Measurements from ENCODE around the gene FEM1C. TPM values are rescaled to one million over a fixed set of nuclear protein-coding genes. Genes with fewer than 3 reads are reported as not detected.

FEM1C gene
- total and polyA plus RNA-seq, 2 of the 4 experiments (the other 2 are of a cell fraction) = 6.3 to 21.5 TPM

DNA sequence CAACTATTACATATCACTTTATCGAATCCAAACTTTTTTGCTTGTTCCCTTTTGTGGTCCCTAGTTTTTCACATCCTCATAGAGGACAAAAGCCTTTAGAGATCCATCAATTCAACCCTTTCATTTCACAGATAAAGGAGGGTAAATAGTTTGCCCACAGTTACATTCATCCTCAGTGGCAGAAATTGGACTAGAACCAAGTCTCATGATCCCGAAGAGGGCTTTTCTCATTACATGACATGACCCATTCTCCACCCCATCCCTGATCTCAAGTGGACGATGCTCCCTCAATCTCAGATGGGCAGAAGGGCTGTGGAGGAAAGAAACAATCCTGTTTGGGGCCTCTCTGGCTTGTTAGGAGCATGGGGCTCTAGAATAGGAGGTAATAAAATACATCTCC lies 34.6 kb upstream of the FEM1C start:
- 0 out of 2 replicates have a peak, but pooled peaks cover 2% of the 10 kb centered on the region for H3K36me3 ChIP-seq (ENCODE audit: control insufficient read depth, insufficient read depth, low read length)
- H2BK5ac ChIP-seq (ENCODE audit: low read depth, low read length, poor library complexity, severe bottlenecking) = no peak overlapping the region
- TF ChIP-seq CHD1 (IDR thresholded peaks at IDR 0.05; ENCODE audit: low read depth, low read length) = no peak
- intact Hi-C loops (cut with micrococcal nuclease) = no loop called here
- peak overlapping the region; percentile 1; the same call in 1 of the 2 replicates for H2AK5ac ChIP-seq (ENCODE audit: low read depth, low read length)
- H4K20me1 ChIP-seq (ENCODE audit: insufficient read depth, low read length) = no peaks in the 10 kb centered on the region
- H2BK20ac ChIP-seq (ENCODE audit: low read depth, low read length) = no peak overlapping the region
- no peak overlapping the region for H3K27ac ChIP-seq (ENCODE audit: insufficient read depth, low read length)
- H3K23ac ChIP-seq (ENCODE audit: low read depth, low read length) = no peak overlapping the region
- H4K8ac ChIP-seq (ENCODE audit: low read depth in 2 of 2, low read length in 2 of 2) = no peak overlapping the region
- no peak overlapping the region for H2AK9ac ChIP-seq (replicated peaks; ENCODE audit: low read depth, low read length, poor library complexity)
- WGBS, 2 experiments (ENCODE audit: extremely low coverage in 2 of 2, insufficient read length in 1 of 2) = no CpG with 5 or more reads among the region's 3 CpGs
- H3K56ac ChIP-seq (ENCODE audit: extremely low read depth, insufficient read depth, low read length) = no peak overlapping the region
- in situ Hi-C loops (cut with MboI; ENCODE audit: low sequenced_read_pairs) = no loop called here
- H3K18ac ChIP-seq (ENCODE audit: low read depth, low read length) = no peak overlapping the region
- H3K14ac ChIP-seq (replicated peaks; ENCODE audit: low read depth, low read length) = no peak overlapping the region
- BruUV-seq (replicated peaks) = no TSS peak
- H2BK15ac ChIP-seq (ENCODE audit: low read depth, low read length) = no peak overlapping the region
- no peak overlapping the region for H2AFZ ChIP-seq (replicated peaks; ENCODE audit: low read length, poor library complexity)
- DNase-seq (no peak), ATAC-seq (ENCODE audit: low read depth) (no peak)
- H3K27me3 ChIP-seq (ENCODE audit: control insufficient read depth, insufficient read depth, low read length) = no peaks in the 10 kb centered on the region
- H3K9me3 ChIP-seq (ENCODE audit: control insufficient read depth, insufficient read depth, low read length) = peaks cover 3% of the 10 kb centered on the region; the same call in 1 of the 2 replicates
- ChIA-PET CTCF (no interaction called here), POLR2A (ENCODE audit: unreplicated experiment) (no interaction called here)
- H4K91ac ChIP-seq (ENCODE audit: insufficient read depth, low read depth, low read length) = no peak overlapping the region
- no peak overlapping the region for H3K9ac ChIP-seq (ENCODE audit: low read depth, low read length)
- no peak overlapping the region for H3K4ac ChIP-seq (ENCODE audit: low read depth, low read length)
- peaks cover 5% of the 10 kb centered on the region; the same call in 1 of the 2 replicates for H3K9me1 ChIP-seq (ENCODE audit: insufficient read depth, low read length)
- H3K79me1 ChIP-seq (ENCODE audit: low read depth in 1 of 2, low read length in 2 of 2) = peaks cover 14 to 45% of the 10 kb centered on the region in 2 experiments; a peak in 3 of 4 replicates
- no peak overlapping the region for H2BK120ac ChIP-seq (ENCODE audit: low read depth, low read length)
- H3K4me1 ChIP-seq (ENCODE audit: control insufficient read depth, insufficient read depth, low read length) = peaks cover 7% of the 10 kb centered on the region
- no peak overlapping the region for H4K5ac ChIP-seq (ENCODE audit: low read depth, low read length)
- no peak overlapping the region for H3K4me2 ChIP-seq (ENCODE audit: low read depth, low read length)
- dilution Hi-C loops (cut with HindIII; ENCODE audit: low sequenced_read_pairs, unreplicated experiment) = no loop called here
- no peak overlapping the region for H3K4me3 ChIP-seq (ENCODE audit: insufficient read depth, low read depth, low read length)
